T47D (cell line): ENCODE results near the gene DSCAM.
"Not testable (repeated sequence)": the region's sequence is repeated elsewhere in the genome, so short reads cannot be mapped to it uniquely, and the experiment has no call there.

Source experiments
- DNase-seq, 2 experiments: peaks; one replicate each; pipeline versions ENCODE4 v3.0.0 to v3.0.0-alpha.2; 2011 to 2012; ENCODE audit warnings: low read depth in 1 of 2, low spot score in 1 of 2
- JUND ChIP-seq: IDR thresholded peaks from 2 replicates; pipeline ENCODE4 v1.6.1; 2012; ENCODE audit warnings: low read depth
- in situ Hi-C: cut with HindIII; loops from 2 replicates; pipeline ENCODE4 v1.10.0; 2016; ENCODE audit warnings: low sequenced_read_pairs, low pct_unique_long_range_greater_than_20kb

DSCAM gene

GRCh38 chr21:40187946-40188654 lies 658.9 kb downstream of the DSCAM start:
- no peak for DNase-seq
- no peak for TF ChIP-seq JUND
- in situ Hi-C loops: no loop called here

DNA sequence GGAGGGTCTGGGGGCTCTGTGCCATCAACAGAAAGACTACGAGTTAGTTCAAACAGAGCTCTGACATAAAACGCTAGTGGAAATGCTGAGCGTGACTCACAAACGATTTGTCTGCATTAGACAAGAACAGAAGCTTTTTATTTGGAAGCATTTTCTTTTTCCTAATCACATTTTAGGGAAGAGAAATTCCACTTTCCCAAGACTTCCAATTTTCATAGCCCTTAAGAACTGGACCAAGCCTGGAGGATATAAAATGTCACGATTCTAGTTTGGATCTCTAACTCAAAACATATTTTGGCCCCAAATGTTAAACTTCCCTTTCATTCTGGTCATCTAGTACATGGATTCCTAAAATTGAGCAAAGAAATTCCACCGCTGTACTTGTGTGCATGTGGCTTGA lies 659.7 kb downstream of the DSCAM start:
- no peak for DNase-seq
- in situ Hi-C loops: no loop called here
- no peak for TF ChIP-seq JUND

GRCh38 chr21:40186045-40186444 lies 660.9 kb downstream of the DSCAM start:
- no peak for DNase-seq
- in situ Hi-C loops: no loop called here
- no peak for TF ChIP-seq JUND

DNA sequence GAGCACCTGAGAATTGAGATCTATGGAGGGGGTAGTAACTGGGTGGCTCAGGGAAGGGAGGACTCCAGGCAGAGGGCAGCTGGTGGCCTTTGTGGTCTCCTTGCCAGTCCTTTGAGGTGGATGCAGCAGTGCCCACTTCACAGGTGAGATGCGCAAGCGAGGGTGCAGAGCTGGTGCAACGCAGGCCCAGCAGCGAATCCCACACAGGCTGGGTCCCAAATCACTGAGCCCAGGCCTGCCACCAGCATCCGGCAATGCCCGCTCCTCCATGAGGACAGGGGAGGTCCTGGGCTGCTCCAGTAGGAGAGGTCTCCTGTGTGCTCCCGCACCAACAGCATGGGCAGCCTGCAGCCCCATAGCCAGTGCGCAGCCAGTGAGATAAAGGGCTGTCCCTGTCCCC lies 661.8 kb downstream of the DSCAM start:
- TF ChIP-seq JUND: no peak
- in situ Hi-C loops: no loop called here

GRCh38 chr21:40182491-40182890 lies 664.5 kb downstream of the DSCAM start:
- in situ Hi-C loops, DNase-seq: not testable (repeated sequence)

More for the DNA sequence above, 661.8 kb downstream of the DSCAM start:
- no peak for DNase-seq

GRCh38 chr21:40179166-40179565 lies 667.8 kb downstream of the DSCAM start:
- no peak for TF ChIP-seq JUND
- DNase-seq: no peak
- in situ Hi-C loops: no loop called here

- no peak for TF ChIP-seq JUND
- no peak for DNase-seq
- in situ Hi-C loops: no loop called here
These were observed 668.2 kb downstream of the DSCAM start for GRCh38 chr21:40178726-40179125.

DNA sequence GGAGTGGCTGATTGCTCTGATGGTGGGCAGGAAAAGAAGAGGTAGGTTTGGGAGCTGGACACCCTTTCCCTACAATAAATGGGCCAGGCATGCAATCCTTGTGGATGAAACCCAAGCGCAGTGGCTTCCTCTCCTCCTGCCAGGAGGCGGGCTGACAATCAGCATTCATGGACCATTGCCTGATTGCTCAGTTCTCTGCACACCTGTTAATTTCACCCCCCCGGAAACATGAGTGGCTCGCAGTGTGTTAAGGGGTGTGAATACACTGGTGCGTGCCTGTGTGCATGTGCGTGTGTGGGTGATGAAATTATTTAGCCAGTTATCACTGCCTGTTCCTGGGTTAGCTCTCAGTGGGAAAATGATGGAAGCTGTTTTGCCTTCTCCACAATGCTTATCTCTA lies 669.0 kb downstream of the DSCAM start:
- DNase-seq: no peak
- in situ Hi-C loops: no loop called here
- TF ChIP-seq JUND: no peak

DNA sequence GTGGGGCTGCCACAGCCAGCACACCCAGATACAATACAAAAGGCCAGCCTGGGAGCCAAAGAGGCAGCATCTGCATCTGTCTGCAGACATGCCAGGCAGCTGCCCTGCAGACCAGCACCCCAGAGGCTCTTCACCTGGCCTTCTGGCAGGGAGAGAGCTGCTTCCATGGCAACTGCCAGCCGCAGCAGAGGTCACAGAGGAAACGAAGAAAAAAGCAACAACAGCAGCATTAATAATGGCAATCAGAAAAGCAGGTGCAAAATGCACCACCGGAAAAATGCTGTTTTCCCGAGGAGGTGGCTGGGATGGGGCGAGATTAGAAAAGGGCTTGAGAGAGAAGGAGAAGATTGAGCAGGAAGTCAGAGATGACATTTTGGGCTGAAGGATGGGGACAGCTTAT lies 670.2 kb downstream of the DSCAM start:
- no peak for DNase-seq
- in situ Hi-C loops: no loop called here
- no peak for TF ChIP-seq JUND

- in situ Hi-C loops: no loop called here
- peak in 1 of 2 experiments; percentile 13 for DNase-seq
- TF ChIP-seq JUND: no peak
These were observed 673.1 kb downstream of the DSCAM start for GRCh38 chr21:40173816-40174215.

- in situ Hi-C loops: no loop called here
- DNase-seq: no peak
These were observed 677.0 kb downstream of the DSCAM start for GRCh38 chr21:40169971-40170370.

GRCh38 chr21:40166291-40166843 lies 680.6 kb downstream of the DSCAM start:
- TF ChIP-seq JUND: no peak
- in situ Hi-C loops: no loop called here
- DNase-seq: peak in 1 of 2 experiments; percentile 58

More at GRCh38 chr21:40169971-40170370, 677.0 kb downstream of the DSCAM start:
- no peak for TF ChIP-seq JUND

DNA sequence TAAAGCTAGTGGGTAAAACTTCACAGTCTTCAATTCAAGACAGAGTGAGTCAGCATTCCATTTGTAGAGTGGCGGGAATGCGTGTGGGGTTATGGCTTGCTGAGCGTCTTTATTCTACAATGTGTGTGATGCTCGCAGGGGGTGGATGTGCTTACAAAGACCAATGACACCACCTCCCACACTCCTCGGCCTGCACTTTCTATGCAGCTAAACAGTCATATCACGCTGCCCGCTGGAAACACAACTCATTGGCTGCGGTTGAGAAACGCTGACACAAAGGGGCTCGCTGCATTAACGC lies 681.2 kb downstream of the DSCAM start:
- in situ Hi-C loops: no loop called here
- DNase-seq: no peak
- TF ChIP-seq JUND: no peak
